ENCODE results near the gene RMDN2. TPM values are rescaled to one million over a fixed set of nuclear protein-coding genes. Genes with fewer than 3 reads are reported as not detected.
A peak's percentile ranks its signal among the peaks of the same experiment; 100 is the strongest.

Gene RMDN2
- total RNA-seq, 1 donor = 11.9 TPM

DNA sequence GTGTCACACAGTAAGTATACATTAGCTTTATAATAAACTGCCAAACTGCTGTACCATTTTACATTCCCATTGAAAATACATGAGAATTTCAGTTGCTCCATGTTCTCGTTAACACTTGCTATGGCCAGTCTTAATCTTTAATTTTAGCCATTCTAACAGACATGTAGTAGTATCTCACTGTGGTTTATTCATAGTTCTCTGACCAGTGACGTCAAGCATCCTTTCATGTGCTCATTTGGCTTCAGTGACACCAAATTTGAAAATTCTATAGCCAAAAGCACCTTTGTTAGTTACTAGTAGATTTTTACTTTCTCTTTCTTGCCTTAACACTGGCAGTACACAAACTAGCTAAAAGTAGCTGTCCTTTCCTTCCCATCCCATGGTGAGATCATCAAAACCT is 107.9 kb downstream of the RMDN2 start:
- TF ChIP-seq, protein P1, sequence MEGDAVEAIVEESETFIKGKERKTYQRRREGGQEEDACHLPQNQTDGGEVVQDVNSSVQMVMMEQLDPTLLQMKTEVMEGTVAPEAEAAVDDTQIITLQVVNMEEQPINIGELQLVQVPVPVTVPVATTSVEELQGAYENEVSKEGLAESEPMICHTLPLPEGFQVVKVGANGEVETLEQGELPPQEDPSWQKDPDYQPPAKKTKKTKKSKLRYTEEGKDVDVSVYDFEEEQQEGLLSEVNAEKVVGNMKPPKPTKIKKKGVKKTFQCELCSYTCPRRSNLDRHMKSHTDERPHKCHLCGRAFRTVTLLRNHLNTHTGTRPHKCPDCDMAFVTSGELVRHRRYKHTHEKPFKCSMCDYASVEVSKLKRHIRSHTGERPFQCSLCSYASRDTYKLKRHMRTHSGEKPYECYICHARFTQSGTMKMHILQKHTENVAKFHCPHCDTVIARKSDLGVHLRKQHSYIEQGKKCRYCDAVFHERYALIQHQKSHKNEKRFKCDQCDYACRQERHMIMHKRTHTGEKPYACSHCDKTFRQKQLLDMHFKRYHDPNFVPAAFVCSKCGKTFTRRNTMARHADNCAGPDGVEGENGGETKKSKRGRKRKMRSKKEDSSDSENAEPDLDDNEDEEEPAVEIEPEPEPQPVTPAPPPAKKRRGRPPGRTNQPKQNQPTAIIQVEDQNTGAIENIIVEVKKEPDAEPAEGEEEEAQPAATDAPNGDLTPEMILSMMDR (IDR thresholded peaks at IDR 0.05; ENCODE audit: extremely low read depth, low read depth, low read length) = no peak
- H2AFZ ChIP-seq (ENCODE audit: low read length) = no peak overlapping the region
- H3K79me2 ChIP-seq (ENCODE audit: insufficient read depth, low read length) = no peaks in the 10 kb centered on the region
- no peak for DNase-seq (ENCODE audit: insufficient read length, low spot score, missing footprints)
- H3K4me1 ChIP-seq (ENCODE audit: insufficient read depth, low read length) = peaks cover 9% of the 10 kb centered on the region
- H3K4me2 ChIP-seq (ENCODE audit: insufficient read depth, low read length) = no peak overlapping the region
- H3K27ac ChIP-seq (ENCODE audit: low read depth, low read length) = no peak overlapping the region
- no peaks in the 10 kb centered on the region for H3K27me3 ChIP-seq (ENCODE audit: insufficient read depth, low read length)
- H4K20me1 ChIP-seq (ENCODE audit: insufficient read depth, low read length) = no peaks in the 10 kb centered on the region
- no peaks in the 10 kb centered on the region for H3K9me3 ChIP-seq (ENCODE audit: low read depth, low read length)
- H3K4me3 ChIP-seq (ENCODE audit: insufficient read depth, low read length) = no peak overlapping the region
- no peaks in the 10 kb centered on the region for H3K36me3 ChIP-seq (ENCODE audit: insufficient read depth, low read length)

DNA sequence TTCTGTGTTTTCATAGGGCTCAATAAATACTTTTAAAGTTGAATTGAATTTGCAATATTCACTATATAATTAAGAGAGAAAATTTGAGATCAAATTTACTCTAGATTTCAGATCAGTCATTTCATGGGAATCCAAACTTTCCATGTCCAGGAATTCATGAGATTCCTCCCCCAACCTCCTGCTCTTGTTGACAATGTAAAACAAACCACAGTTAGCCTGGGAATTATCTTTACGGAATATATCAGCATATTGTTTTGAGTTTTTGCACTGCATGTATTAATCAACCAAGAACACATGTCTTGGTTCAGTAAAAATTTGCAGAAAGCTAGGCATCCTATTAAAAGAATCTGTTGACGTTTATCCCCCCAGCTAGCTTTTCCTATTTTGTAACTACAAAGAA is 108.6 kb downstream of the RMDN2 start:
- no peak overlapping the region for H3K27ac ChIP-seq (ENCODE audit: low read depth, low read length)
- H3K27me3 ChIP-seq (ENCODE audit: insufficient read depth, low read length) = no peaks in the 10 kb centered on the region
- H3K9me3 ChIP-seq (ENCODE audit: low read depth, low read length) = no peaks in the 10 kb centered on the region
- H3K4me3 ChIP-seq (ENCODE audit: insufficient read depth, low read length) = no peak overlapping the region
- H4K20me1 ChIP-seq (ENCODE audit: insufficient read depth, low read length) = no peaks in the 10 kb centered on the region
- H3K4me2 ChIP-seq (ENCODE audit: insufficient read depth, low read length) = no peak overlapping the region
- H3K4me1 ChIP-seq (ENCODE audit: insufficient read depth, low read length) = peaks cover 14% of the 10 kb centered on the region
- no peak overlapping the region for H2AFZ ChIP-seq (ENCODE audit: low read length)
- no peaks in the 10 kb centered on the region for H3K36me3 ChIP-seq (ENCODE audit: insufficient read depth, low read length)
- no peak for DNase-seq (ENCODE audit: insufficient read length, low spot score, missing footprints)
- no peaks in the 10 kb centered on the region for H3K79me2 ChIP-seq (ENCODE audit: insufficient read depth, low read length)
- TF ChIP-seq, protein P1 (IDR thresholded peaks at IDR 0.05; ENCODE audit: extremely low read depth, low read depth, low read length) = no peak

DNA sequence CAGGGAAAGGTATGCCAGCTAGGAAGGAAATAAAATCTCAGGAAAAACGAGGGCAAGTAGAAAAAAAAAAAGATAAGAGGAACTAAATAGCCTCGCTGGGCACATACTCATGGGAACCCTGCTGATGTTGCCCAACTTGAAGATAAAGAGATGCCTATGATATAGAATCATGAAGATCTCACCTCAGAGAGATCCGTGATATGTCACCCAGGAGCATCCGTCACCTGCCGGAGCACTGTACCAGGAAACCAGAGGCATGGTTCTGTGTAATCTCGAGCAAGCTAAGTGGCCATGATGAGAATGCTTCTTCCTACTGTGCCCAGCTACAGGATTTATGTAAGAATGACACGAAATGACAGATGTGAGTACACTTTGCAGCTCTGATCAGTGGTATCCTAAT is 110.9 kb downstream of the RMDN2 start:
- H2AFZ ChIP-seq (ENCODE audit: low read length) = no peak overlapping the region

DNA sequence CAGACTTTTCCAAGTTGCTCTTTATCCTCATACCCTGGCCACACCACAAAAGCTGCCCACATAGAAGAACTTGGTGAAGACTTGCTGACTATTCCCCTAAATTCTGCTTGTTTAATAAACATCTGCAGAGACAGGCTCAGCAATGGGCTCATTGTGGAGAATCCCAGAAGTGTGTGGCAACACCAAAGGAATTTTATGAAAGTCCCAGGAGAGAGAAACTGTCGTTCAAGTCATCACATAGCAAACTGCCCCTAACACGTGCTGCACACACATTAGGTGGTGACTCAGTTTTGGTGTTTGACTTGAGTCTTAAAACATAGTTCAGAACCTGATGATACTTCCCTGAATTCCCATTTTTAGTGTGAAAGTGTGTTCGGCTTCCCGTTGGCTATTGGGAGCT is 112.2 kb downstream of the RMDN2 start:
- Histone ChIP-seq H3K36me3 (ENCODE audit: insufficient read depth, low read length) (no peaks in the 10 kb centered on the region), H4K20me1 (ENCODE audit: insufficient read depth, low read length) (no peaks in the 10 kb centered on the region), H3K27ac (ENCODE audit: low read depth, low read length) (peak overlapping the region; percentile 80), H3K9me3 (ENCODE audit: low read depth, low read length) (no peaks in the 10 kb centered on the region), H3K79me2 (ENCODE audit: insufficient read depth, low read length) (no peaks in the 10 kb centered on the region), H2AFZ (ENCODE audit: low read length) (peak overlapping the region; percentile 91), H3K27me3 (ENCODE audit: insufficient read depth, low read length) (no peaks in the 10 kb centered on the region), H3K4me3 (ENCODE audit: insufficient read depth, low read length) (peak overlapping the region; percentile 67), H3K4me2 (ENCODE audit: insufficient read depth, low read length) (peak overlapping the region; percentile 85), H3K4me1 (ENCODE audit: insufficient read depth, low read length) (peaks cover 24% of the 10 kb centered on the region)
- TF ChIP-seq, protein P1 (IDR thresholded peaks at IDR 0.05; ENCODE audit: extremely low read depth, low read depth, low read length) = no peak
- no peak for DNase-seq (ENCODE audit: insufficient read length, low spot score, missing footprints)

More for the DNA sequence above, 110.9 kb downstream of the RMDN2 start:
- Histone ChIP-seq H3K27ac (ENCODE audit: low read depth, low read length) (no peak overlapping the region), H3K79me2 (ENCODE audit: insufficient read depth, low read length) (no peaks in the 10 kb centered on the region), H4K20me1 (ENCODE audit: insufficient read depth, low read length) (no peaks in the 10 kb centered on the region), H3K4me1 (ENCODE audit: insufficient read depth, low read length) (peaks cover 24% of the 10 kb centered on the region), H3K9me3 (ENCODE audit: low read depth, low read length) (no peaks in the 10 kb centered on the region), H3K4me3 (ENCODE audit: insufficient read depth, low read length) (no peak overlapping the region), H3K4me2 (ENCODE audit: insufficient read depth, low read length) (no peak overlapping the region), H3K27me3 (ENCODE audit: insufficient read depth, low read length) (no peaks in the 10 kb centered on the region), H3K36me3 (ENCODE audit: insufficient read depth, low read length) (no peaks in the 10 kb centered on the region)
- TF ChIP-seq, protein P1 (IDR thresholded peaks at IDR 0.05; ENCODE audit: extremely low read depth, low read depth, low read length) = no peak
- DNase-seq (ENCODE audit: insufficient read length, low spot score, missing footprints) = no peak
